LoVo (cell line): ENCODE measurements around the gene PDE8A.

ENCODE experiments used
- DNase-seq: peaks from one replicate; pipeline ENCODE4 v3.0.0-alpha.2; 2016; ENCODE audit warnings: low spot score

PDE8A gene

DNA sequence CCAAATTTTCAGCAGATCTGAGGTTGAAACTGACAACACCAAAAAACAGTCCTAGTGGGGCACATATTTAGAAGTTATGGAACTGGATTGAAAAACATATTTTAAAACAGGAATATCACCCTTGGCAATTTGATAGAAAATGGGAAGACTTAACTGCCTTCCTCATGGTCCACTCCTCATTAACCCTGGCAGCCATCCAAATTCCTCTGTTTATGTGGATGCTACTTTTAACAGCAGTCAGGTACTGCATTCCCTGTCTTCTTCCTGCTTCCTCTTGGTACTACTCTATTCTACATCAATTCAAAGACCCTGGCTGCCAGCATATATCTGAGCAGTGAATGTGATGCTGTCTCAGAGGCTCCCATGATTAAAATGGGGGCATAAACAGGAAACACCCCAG, 54.3 kb downstream of the PDE8A start:
- peak; percentile 42 for DNase-seq

- DNase-seq: no peak
These were observed 55.1 kb downstream of the PDE8A start for GRCh38 chr15:85036716-85037115.

GRCh38 chr15:85037641-85038040, 56.0 kb downstream of the PDE8A start:
- DNase-seq: no peak

- no peak for DNase-seq
These were observed 59.6 kb downstream of the PDE8A start for GRCh38 chr15:85041230-85041629.

DNA sequence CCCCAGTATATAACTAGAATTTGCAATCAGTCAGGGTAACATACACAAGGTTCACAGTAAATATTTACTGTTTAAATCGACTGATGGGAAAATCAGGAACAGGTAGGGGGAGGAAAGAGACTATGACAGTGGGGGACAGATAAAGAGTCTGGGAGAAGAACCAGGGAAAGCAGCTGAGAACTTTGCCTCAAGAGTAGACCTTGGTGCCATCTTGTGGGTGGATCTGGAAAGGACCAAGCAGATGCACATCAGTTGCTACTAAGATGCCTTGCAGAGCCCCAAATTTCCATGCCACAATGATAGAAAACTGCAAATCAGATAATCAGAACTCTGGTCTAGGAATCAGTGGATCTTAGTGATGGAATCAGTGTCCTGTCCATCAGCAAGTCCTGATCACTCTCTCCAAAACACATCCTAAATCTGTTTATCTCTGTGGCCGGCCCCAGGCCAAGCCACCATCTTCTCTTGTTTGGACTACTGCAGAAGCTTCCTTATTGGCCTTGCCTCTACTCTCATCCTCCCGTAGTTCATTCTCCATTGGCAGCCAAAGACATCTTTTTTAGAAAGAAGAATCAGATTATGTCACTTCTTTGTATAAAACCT, 62.7 kb downstream of the PDE8A start:
- peak; percentile 62 for DNase-seq

DNA sequence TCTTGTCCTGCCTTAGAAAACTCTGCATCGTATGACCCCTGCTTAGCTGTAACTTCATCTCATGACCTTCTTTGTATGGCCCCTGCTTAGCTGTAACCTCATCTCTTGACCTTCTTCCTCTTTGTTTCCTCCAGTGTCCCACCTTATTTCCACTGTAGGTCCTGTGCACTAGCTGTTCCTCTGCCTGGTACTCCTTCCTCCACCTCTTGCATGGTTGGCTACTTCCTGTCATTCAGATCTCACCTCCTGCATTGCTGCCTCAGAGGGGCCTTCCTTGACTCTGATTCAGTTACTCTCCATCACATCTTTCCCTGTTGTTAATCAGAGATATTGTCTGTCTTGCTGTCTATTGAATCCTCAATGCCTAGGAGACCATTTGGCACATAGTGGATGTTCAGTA, 63.2 kb downstream of the PDE8A start:
- no peak for DNase-seq

GRCh38 chr15:85045615-85046014, 64.0 kb downstream of the PDE8A start:
- no peak for DNase-seq

GRCh38 chr15:85047271-85047948, 65.8 kb downstream of the PDE8A start:
- DNase-seq: peak; percentile 63

GRCh38 chr15:85048430-85048829, 66.8 kb downstream of the PDE8A start:
- no peak for DNase-seq

DNA sequence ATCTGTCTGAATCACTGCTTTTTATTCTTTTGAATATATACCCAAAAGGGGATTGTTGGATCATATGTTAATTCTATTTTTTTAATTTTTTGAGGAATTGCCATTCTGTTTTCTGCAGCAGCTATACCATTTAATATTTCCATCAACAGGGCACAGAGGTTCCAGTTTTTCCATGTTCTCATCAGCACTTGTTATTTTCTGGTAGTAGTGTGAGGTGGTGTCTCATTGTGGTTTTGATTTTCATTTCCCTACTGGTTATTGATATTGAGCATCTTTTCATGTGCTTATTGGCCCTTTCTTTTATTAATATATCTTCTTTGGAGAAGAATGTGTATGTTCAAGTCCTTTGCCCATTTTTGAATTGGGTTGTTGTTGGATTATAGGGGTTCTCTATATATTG, 68.1 kb downstream of the PDE8A start:
- DNase-seq: no peak

GRCh38 chr15:85059734-85060133, 78.1 kb downstream of the PDE8A start:
- DNase-seq: no peak

DNA sequence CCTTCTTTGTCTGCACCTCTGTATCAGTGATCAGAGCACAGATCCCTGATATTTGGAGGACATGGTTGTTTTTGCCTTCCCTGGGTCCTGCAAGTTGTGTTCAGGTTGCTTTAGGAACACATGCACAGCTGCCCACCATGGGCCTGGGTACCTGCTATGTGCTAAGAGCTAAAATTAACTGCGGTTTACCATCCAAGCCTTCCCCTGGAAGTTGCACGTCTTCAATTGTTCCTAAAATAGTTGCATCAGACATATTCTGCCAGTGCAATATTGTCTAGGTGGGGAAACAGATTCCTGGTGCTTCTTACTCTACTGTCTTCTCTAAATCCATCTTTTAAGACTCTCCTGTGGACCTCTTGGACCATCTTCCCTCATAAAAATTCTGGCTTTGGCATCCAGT, 80.9 kb downstream of the PDE8A start:
- DNase-seq: no peak

- no peak for DNase-seq
These were observed 81.4 kb downstream of the PDE8A start for GRCh38 chr15:85063088-85063487.

- DNase-seq: no peak
These were observed 81.9 kb downstream of the PDE8A start for GRCh38 chr15:85063522-85064079.

DNA sequence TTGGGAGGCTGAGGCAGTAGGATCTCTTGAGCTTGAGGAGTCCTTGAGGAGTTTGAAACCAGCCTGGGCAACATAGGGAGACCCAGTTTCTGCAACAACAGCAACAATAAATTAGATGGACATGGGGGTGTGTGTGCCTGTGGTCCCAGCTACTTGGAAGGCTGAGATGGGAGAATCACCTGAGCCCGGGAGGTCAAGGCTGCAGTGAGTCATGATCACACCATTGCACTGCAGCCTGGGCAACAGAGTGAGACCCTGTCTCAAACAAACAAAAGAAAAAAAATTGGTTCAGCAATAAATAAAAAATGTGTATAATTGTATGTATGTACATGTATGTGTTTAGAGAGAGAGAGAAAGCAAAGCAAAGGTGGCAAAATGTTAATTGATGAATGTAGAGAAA, 83.1 kb downstream of the PDE8A start:
- DNase-seq: no peak

DNA sequence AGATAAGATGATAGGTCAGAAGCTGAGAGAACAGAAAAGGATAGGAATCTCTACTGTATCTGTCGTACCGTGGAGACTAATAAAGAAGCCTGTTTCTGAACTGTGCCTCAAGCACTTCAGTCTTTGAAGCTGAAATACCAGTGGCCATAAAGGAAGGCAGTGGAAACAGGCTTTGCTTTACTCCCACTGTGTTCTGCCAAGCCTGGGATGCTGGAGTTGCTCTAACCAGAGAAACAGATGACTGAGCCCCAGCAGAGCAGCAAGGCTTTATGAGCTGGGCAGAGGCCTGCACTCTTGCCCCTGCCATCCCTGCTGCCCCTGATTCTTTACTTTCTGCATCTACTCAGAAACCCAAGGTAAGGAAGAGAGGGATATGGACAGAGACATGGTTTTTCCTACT, 89.4 kb downstream of the PDE8A start:
- no peak for DNase-seq

GRCh38 chr15:85071504-85071903, 89.8 kb downstream of the PDE8A start:
- no peak for DNase-seq

- DNase-seq: no peak
These were observed 91.3 kb downstream of the PDE8A start for GRCh38 chr15:85072917-85073316.

GRCh38 chr15:85073556-85074194, 92.0 kb downstream of the PDE8A start:
- no peak for DNase-seq

- DNase-seq: no peak
These were observed 105.2 kb downstream of the PDE8A start for GRCh38 chr15:85086855-85087254.

DNA sequence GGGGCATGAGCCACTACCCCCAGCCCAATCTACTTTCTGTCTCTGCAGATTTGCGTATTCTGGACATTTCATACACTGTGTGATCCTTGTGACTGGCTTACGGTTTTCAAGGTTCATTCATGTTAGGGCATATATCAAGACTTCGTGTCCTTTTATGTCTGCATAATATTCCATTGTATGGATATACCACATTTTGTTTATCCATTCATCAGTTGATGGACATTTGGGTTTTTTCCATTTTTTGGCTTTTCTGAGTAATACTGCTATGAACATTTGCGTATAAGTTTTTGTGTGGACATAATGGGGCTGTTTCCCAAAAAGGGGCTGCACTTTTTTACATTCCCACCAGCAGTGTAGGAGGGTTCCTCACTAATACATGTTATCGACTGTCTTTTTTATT, 106.6 kb downstream of the PDE8A start:
- DNase-seq: no peak

DNA sequence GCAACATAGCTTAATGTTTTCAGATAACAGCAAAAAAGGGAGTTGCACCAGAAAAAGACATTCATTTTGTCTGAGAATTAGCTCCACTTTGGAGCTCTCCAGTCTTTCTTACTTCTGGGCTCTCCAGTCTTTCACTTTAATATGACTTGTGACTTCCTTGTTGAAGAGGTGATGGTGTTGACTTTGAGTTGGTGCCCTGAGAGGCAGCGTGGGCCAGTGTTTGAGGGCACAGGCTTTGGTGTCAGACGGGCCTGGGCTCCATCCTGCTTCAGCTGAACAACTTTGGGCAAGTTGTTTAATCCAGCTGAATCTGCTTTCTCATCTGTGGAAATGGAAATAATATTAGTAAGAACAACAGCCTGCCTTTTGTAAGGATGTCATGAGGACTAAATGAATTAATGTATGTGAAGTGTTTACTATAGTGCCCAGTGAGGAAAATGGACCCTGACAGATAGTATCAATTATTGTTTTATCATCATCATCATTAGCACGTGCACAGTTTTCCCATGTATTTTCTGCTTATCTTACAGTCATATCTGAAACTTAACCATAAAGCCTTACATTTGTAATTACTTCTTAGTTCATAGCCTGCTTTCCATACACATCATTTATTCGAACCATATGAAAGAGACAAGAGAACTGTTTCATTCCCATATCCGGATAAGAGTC, 108.4 kb downstream of the PDE8A start:
- no peak for DNase-seq

DNA sequence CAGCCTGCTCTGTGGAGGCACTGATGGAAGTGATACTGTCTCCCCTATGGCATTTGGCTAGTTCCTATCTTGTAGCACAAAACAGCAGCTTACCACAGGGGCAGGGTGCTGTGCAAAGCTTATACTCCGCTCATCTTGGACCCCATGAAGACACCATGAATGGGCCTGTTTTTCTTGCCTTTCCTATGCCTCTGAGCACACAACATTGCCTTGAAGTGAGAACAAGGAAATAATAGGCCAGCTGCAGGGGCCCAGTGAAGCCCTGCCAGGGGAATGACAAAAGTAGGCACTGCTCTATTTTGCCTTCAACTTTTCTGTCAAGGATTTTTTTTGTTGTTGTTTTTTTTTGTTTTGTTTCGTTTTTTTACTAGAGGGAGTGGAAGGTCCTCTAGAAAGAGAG, 110.3 kb downstream of the PDE8A start:
- DNase-seq: no peak
